Activated naive CD4-positive, alpha-beta T cell treated with anti-CD3 and anti-CD28 coated beads, Interleukin-2, amount 50 U/mL, for 72 hours (primary cell): ENCODE results near the gene SNHG17. TPM values are rescaled to one million over a fixed set of nuclear protein-coding genes. Genes with fewer than 3 reads are reported as not detected.
"Not testable (repeated sequence)": the region's sequence is repeated elsewhere in the genome, so short reads cannot be mapped to it uniquely, and the experiment has no call there.

Experiments
- ATAC-seq, 2 donors: fragments of 150-1000 bp; cut with Tn5 transposase; 2 replicates each; pipeline ENCODE4 v1.10.0; 2021; ENCODE audit warnings: mild to moderate bottlenecking in 2 of 2, moderate library complexity in 2 of 2
- DNase-seq, 2 donors: peaks; one replicate each; pipeline ENCODE4 v3.0.0; 2021 to 2022; ENCODE audit warnings: low spot score in 2 of 2
- H3K27ac Mint-ChIP-seq, 2 donors: one replicate each; pipeline ENCODE4 v1.8.0; 2022; ENCODE audit warnings: mild to moderate bottlenecking in 2 of 2, mixed read lengths in 2 of 2
- H3K36me3 Mint-ChIP-seq, 2 donors: one replicate each; pipeline ENCODE4 v1.8.0; 2022; ENCODE audit warnings: mixed read lengths in 2 of 2
- H3K9me3 Mint-ChIP-seq, 2 donors: one replicate each; pipeline ENCODE4 v1.8.0; 2022; ENCODE audit warnings: mixed read lengths in 2 of 2
- total RNA-seq, 2 donors: library from RNA; stranded (reverse); gene quantifications; one replicate each; pipeline ENCODE4 v1.2.3, GENCODE V29; 2022

Gene SNHG17
- total RNA-seq, result 100 to 1,000 TPM in 1 of 2 donors, 10 to 100 TPM in 1; 72.3 to 102 TPM

DNA sequence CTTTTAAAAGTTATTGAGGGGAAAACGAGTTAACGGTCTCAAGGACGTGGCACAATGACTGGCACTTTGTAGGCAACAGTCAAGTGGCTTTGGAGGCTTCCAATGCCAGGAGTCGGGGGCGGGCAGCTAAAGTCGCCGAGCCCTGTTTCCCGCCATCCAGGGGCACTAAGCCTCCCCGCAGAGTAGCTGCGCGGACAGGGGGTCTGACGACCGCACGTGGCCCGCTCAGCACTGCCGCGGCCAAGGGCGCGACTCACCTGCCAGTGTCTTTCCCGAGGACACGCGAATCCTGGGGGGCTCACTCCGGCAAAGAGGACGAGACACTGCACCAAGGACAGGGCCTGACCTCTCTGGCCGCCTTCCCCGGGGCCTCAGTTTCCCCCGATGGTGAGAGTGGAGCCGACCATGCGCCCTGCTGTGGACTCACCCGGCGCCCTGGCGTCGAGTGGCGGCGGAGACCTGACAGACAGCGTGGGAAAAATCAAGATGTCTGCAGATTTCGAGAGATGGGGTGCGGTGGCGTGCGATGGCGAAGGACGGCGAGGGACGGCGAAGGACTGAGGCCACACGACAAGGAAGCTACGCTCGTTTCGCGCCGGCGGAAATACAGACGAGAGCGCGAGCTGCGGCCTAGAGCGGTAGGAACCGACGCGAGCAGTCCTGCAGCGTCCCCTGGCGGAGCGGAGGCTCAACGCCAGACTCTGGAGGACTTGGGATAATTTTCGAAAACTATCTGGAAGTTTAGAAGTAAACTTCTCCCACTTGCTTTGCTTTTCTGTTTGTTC is at the start of gene SNHG17:
SNHG17 (minus strand) TSS at position 559 of the 785 bp plus-strand sequence.
- ATAC-seq, result peak; percentile 89 to 94
- H3K27ac Mint-ChIP-seq, result peak within 1 kb of the TSS; percentile 97 to 99
- peak; percentile 89 to 93 for DNase-seq
- no peaks in the 10 kb centered on the region for H3K9me3 Mint-ChIP-seq
- peaks cover 42 to 43% of the 10 kb centered on the region in 2 donors for H3K36me3 Mint-ChIP-seq

DNA sequence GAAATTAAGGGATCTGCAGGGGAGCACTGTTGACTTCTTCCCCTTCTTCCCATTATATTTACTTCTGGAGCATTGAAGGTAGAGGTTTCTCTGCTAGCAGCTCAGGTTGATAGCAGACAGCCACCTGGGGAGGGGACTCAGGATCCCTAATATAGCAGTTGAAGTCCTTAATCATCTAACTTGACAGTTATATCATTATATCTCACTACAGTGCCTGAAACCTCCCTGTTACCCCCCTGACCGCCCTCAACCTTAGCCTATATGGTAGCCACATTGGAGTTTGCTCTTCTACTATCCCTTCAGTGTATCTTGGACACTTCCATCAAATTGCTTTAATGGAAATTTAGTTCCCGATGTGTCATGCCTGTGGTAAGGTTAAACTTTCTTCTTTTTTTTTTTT is 44.5 kb upstream of the SNHG17 start:
- H3K36me3 Mint-ChIP-seq, result peaks cover 6 to 14% of the 10 kb centered on the region in 2 donors
- no peak for ATAC-seq
- H3K27ac Mint-ChIP-seq, result no peak overlapping the region
- H3K9me3 Mint-ChIP-seq, result no peaks in the 10 kb centered on the region
- DNase-seq, result no peak

DNA sequence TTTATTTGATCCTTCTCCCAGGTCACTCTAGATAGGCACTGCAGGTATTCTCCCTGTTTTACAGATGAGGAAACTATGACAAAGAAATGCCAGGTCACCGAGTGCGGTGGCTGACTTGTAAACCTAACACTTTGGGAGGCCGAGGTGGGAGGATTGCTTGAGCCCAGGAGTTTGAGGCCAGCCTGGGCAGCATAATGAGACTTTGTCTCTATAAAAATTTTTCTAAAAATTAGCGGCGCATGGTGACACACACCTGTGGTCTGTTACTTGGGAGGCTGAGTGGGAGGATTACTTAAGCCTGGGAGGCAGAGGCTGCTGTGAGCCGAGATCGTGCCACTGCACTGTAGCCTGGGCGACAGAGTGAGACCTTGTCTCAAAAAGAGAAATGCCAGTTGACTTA is 42.6 kb upstream of the SNHG17 start:
- Mint-ChIP-seq H3K27ac (no peak overlapping the region), H3K36me3 (peaks cover 12 to 14% of the 10 kb centered on the region in 2 donors), H3K9me3 (no peaks in the 10 kb centered on the region)
- DNase-seq (no peak), ATAC-seq (no peak)

DNA sequence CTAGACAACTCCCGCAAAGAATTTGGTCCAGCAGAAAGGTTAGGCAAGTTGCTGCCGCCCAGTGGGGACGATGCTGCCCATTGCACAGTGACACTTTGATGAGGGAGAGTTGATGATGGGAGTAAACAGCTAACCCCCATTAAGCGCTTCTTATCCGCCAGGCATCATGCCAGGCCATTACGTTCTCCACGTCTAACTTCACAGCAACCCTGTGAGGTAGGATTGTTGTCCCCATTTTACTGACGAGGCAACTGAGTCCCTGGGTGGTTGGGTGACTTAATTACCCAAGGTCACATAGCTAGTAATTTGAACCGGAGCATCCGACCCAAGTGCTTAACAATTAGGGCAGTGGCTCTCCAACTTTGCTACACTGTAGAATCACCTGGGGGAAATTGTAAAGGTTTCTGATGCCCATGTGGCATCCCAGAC is 38.3 kb upstream of the SNHG17 start:
- H3K27ac Mint-ChIP-seq, result peak overlapping the region; percentile 72 to 80
- ATAC-seq (no peak), DNase-seq (no peak)
- peaks cover 0 to 8% of the 10 kb centered on the region in 2 donors for H3K36me3 Mint-ChIP-seq
- no peaks in the 10 kb centered on the region for H3K9me3 Mint-ChIP-seq

DNA sequence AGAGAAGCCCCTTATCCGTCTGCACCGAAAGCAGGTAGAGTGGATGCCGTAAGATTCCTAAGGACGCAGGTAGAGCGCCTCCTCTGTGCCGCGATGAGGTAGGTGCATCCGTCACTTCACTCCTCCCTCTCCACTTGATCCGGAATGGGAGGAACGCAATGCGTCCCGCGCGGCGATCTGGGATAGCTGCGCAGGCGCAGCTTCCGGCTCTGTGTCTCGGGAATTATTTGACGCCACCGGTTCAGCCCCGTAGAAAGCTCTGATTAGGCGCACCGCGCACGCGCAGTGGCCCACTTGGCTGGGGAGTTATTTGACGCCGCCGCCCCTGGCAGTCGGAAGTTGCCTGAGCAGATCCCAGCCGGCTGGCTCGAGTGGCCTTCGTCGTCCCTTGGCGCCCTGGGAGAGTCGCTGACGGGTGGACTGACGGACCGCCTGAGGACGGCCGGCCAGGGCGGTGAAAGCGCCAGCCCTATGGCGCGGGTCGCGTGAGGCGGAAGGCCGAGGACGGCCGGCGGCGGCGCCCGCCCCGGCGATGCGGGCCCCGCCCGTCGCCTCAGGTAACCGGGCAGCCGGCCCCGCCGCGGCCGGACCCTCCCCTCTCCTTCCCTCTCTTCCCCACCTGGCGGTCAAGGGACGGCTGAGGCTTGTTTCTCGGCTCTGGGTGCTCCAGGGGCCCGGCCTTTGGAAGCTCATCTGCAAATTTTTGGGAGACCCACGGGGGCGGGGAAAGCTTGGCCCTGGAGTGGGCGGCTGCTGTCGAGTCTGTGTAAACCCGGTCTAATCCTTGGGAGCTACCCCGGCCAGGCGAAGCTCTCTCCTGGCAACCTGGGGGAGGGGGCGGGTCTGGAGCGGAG is 37.6 kb upstream of the SNHG17 start, which contains the start of gene RALGAPB:
RALGAPB (plus strand) TSS at position 331 of the 854 bp plus-strand sequence. CDS start 15,590 bp downstream, outside the sequence.
- peak; percentile 94 to 97 for ATAC-seq
- DNase-seq, result peak; percentile 98 to 99
- Mint-ChIP-seq H3K27ac (peak within 1 kb of the TSS; percentile 80 to 81), H3K36me3 (peaks cover 0 to 8% of the 10 kb centered on the region in 2 donors), H3K9me3 (no peaks in the 10 kb centered on the region)

DNA sequence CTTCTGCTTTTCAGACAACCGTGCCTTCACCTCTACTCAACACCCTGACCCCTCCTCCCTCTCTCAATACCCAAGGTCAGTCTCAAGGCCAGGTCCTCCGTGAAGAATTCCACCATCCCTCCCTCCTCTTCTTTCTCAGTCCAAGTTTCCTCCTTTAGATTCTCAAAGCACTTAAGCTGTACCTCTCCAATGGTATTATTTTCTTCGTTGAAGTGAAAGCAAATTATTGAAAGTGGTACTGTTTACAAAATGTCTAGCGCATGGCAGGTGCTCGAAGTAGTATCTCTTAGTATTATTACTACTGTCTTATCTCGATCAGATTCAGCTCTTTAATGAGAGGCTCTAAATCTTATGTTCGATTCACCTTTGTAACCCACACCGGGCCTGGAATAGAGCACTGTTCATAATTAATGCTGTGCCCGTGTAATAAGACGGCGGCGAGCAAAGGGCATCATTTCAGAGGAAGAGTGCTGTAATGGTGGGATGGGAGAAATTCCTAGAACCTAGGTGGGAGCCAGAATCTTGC is 36.9 kb upstream of the SNHG17 start:
- Mint-ChIP-seq H3K27ac (peak overlapping the region; percentile 2 to 80), H3K9me3 (no peaks in the 10 kb centered on the region), H3K36me3 (peaks cover 0 to 8% of the 10 kb centered on the region in 2 donors)
- no peak for DNase-seq
- no peak for ATAC-seq

DNA sequence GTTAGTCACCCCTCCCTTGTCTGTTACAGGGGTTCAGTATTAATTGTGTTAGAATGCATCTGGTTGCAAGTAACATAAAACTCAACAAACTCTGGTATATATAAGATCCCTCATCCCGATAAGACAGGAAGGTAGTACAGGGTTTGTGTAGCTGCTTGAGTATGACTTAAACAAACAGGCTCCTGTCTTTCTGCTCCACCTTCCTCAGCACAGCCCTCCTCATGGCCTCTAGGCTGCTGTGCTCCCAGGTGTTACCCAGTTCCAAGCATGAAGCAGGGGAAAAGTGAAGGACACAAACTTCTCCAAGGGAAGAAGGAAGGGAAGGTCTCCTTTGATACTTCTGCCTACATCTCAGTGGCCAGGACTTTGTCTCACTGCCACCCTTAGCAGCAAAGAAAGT is 36.1 kb upstream of the SNHG17 start:
- Mint-ChIP-seq H3K36me3 (peaks cover 0 to 8% of the 10 kb centered on the region in 2 donors), H3K9me3 (no peaks in the 10 kb centered on the region), H3K27ac (no peak overlapping the region)
- ATAC-seq, result no peak
- no peak for DNase-seq

DNA sequence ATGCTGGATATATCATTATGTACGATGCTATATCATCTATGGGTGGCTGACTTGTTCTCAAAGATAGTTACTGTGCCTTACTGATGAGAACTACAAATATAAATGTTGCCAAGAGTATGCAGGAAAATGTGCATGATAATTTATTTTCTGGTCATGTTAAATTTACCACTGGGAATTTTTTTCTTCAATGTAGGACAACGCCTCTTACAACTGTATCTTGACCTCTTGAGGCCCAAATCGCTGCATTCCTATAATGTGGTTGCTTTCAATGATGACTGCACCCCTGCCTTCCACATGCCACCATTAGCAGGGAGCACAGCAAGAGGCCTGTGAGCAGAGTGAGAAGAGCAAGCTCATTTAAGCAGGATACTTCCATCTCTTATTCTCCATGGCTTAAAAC is 31.9 kb upstream of the SNHG17 start:
- ATAC-seq, result no peak
- no peak for DNase-seq
- Mint-ChIP-seq H3K27ac (no peak overlapping the region), H3K36me3 (no peaks in the 10 kb centered on the region), H3K9me3 (no peaks in the 10 kb centered on the region)

DNA sequence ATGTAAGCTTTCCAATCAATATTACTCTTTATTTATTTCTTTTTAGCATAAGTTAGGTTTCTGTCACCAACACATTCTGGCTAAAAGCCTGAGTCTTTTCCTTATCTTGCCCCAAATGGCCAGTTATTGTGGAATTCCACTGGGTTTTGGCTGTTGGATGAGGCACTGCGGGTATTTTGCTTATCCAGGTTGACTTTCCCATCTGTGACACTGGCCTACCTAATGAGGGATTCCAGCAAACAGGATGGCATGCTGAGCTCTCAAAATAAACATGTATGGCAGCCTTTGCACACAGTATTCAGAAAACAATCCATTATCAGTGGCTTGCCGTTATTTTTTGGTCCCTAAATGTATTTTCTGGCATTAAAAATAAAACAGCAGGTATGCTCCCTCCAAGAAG is 31.0 kb upstream of the SNHG17 start:
- Mint-ChIP-seq H3K27ac (no peak overlapping the region), H3K36me3 (no peaks in the 10 kb centered on the region), H3K9me3 (no peaks in the 10 kb centered on the region)
- DNase-seq, result no peak
- no peak for ATAC-seq

DNA sequence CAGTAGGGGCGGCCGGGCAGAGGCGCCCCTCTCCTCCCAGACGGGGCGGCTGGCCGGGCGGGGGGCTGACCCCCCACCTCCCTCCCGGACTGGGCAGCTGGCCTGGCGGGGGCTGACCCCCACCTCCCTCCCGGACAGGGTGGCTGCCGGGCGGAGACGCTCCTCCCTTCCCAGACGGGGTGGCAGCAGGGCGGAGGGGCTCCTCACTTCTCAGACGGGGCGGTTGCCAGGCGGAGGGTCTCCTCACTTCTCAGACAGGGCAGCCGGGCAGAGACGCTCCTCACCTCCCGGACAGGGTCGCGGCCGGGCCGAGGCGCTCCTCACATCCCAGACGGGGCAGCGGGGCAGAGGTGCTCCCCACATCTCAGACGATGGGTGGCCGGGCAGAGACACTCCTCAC is 26.4 kb upstream of the SNHG17 start:
- not testable (repeated sequence) for H3K27ac Mint-ChIP-seq, H3K9me3 Mint-ChIP-seq, H3K36me3 Mint-ChIP-seq, DNase-seq, ATAC-seq

DNA sequence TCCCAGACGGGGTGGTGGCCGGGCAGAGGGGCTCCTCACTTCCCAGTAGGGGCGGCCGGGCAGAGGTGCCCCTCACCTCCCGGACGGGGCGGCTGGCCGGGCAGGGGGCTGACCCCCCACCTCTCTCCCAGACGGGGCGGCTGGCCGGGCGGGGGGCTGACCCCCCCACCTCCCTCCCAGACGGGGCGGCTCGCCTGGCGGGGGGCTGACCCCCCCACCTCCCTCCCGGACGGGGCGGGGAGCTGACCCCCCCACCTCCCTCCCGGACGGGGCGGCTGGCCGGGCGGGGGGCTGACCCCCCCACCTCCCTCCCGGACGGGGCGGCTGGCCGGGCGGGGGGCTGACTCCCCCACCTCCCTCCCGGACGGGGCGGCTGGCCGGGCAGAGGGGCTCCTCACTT is 26.0 kb upstream of the SNHG17 start:
- not testable (repeated sequence) for H3K27ac Mint-ChIP-seq, DNase-seq, ATAC-seq, H3K36me3 Mint-ChIP-seq, H3K9me3 Mint-ChIP-seq

DNA sequence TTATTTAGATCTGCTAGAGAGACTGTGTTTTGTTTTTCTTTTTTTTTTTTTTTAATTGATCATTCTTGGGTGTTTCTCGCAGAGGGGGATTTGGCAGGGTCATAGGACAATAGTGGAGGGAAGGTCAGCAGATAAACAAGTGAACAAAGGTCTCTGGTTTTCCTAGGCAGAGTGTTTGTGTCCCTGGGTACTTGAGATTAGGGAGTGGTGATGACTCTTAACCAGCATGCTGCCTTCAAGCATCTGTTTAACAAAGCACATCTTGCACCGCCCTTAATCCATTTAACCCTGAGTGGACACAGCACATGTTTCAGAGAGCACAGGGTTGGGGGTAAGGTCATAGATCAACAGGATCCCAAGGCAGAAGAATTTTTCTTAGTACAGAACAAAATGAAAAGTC is 25.5 kb upstream of the SNHG17 start:
- H3K9me3 Mint-ChIP-seq, H3K36me3 Mint-ChIP-seq, DNase-seq, H3K27ac Mint-ChIP-seq, ATAC-seq: not testable (repeated sequence)

DNA sequence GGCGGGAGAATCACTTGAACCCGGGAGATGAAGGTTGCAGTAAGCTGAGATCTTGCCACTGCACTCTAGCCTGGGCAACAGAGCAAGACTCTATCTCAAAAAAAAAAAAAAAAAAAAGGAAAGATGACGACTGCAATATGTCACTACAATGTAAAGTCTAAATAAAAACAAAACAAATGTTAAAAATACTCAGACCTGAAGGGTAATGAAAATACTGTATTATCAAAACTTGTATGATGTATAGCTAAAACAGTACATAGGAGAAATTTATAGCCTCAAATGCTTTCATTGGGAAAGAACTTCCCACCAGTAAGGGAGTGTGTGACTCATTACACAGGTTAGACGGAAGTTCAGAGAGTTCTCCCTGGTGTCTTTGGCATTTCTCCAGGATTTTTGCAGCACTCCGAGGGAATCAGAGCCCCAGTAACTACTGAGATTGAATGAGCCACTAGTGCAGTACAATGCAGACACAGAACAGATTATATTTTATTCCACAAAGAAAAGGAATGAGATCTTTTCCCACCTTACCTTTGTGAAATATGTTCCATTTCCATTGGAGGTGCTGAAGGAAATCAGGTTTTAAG is 25.0 kb upstream of the SNHG17 start:
- no peak for ATAC-seq
- Mint-ChIP-seq H3K36me3 (no peaks in the 10 kb centered on the region), H3K9me3 (no peaks in the 10 kb centered on the region), H3K27ac (no peak overlapping the region)
- no peak for DNase-seq

DNA sequence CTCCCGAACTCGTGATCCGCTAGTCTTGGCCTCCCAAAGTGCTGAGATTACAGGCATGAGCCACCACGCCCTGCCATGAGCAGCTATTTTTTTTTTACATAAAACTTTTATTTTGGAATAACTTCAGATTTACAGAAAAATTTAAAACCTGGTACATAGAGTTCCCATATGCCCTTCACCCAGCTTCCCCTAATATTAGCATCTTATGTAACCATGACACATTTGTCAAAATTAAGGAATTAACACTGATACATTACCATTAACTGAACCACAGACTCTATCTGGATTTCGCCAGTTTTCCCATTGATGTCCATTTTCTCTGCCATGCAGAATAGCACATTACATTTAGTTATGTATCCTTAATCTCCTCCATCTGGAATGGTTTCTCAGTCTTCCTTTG is 23.2 kb upstream of the SNHG17 start:
- H3K36me3 Mint-ChIP-seq, result no peaks in the 10 kb centered on the region
- no peak for DNase-seq
- no peak overlapping the region for H3K27ac Mint-ChIP-seq
- ATAC-seq, result no peak
- H3K9me3 Mint-ChIP-seq, result no peaks in the 10 kb centered on the region

DNA sequence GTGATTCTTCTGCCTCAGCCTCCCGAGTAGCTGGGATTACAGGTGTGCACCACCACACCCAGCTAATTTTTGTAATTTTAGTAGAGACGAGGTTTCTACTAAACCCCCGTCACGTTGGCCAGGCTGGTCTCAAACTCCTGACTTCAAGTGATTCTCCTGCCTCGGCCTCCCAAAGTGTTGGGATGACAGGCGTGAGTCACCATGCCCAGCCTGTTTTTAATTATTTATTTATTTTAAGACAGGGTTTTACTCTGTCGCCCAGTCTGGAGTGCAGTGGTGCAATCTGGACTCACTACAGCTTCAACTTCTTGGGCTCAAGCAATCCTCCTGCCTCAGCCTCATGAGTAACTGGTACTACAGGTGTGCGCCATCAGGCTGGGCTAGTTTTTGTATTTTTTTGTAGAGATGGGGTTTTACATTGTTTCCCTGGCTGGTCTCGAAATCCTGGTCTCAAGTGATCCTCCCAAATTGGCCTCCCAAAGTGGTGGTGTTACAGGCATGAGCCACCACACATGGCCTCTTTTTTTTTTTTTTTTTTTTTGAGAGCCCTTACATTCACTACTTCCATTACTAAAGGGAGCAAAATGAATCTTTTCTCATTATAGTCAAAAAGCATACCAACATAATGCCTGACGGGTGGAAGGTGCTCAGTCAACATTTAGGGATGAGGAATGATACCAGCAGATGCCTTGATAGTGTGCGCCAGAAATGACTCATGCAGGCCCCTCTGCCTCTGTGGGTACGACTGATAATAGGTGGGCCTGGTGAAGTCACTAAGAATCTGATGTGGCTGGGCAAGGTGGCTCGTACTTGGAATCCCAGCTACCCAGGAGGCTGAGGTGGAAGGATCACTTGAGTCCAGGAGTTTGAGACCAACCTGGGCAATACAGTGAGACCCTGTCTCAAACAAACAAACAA is 19.7 kb upstream of the SNHG17 start:
- H3K27ac Mint-ChIP-seq, result no peak overlapping the region
- H3K36me3 Mint-ChIP-seq, result peaks cover 6 to 14% of the 10 kb centered on the region in 2 donors
- DNase-seq, result peak in 1 of 2 donors; percentile 25
- no peak for ATAC-seq
- no peaks in the 10 kb centered on the region for H3K9me3 Mint-ChIP-seq

DNA sequence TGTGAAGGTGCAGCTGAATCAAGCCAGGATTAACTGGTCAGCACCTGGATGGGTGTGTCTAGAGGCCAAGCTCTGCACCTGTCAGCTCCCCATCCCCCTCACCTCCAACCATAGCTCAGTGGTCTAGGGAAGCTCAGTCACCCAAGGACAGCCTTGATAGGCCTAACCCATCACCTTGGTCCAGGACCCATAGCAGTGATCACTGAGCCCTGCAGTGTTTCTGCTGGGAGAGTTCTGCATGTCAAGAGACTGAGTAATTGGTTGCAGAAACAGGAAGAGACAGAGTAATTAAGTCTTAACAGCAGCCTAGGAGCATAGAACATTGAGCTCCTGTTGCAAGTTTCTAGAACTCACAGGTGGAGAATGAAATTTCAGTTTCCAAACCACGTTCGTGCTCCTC is 18.8 kb upstream of the SNHG17 start:
- no peaks in the 10 kb centered on the region for H3K9me3 Mint-ChIP-seq
- H3K27ac Mint-ChIP-seq, result no peak overlapping the region
- peaks cover 6 to 21% of the 10 kb centered on the region in 2 donors for H3K36me3 Mint-ChIP-seq
- DNase-seq (peak in 1 of 2 donors; percentile 40), ATAC-seq (peak in 1 of 2 donors; percentile 60)
